ENCODE results near the gene ARL4D.

Gene ARL4D

DNA sequence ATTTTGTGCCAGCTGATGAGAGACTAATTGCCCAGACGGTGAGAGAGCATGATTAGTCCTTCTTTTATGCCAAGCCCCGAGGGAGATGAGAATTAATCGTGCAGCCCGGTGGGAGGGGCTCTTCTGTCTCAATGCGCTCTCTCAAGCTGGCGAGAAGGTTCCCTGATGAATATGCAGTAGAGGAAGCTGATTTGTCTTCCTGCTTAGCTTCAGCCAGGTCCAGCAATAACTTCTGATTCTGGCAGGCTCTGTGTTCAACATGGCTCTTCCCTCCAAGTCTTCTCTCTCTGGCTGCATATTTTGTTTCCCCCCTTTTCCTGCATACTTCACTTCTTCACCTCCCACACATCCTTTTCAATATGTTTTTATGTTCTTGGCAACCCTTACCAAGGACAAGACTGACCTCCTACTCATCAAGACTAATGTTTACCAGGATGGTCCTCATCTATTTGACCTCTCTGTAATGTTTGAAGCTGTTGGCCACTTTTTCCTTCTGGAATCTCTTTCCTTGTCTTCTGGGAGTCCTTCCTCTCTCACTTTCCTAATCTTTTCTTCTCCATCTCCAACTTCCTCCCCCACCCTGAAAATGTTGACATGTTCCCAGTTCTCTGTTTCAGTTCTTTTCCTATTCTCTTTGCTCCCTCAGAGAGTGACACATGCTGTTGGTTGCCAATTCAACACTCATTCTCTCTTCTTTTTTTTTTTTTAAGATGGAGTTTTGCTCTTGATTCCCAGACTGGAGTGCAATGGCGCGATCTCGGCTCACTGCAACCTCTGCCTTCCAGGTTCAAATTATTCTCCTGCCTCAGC, 33.1 kb downstream of the ARL4D start:
- H3K9me3 ChIP-seq (ENCODE audit: control insufficient read depth, insufficient read depth, low read depth, low read length): no peaks in the 10 kb centered on the region
- no peaks in the 10 kb centered on the region for H3K36me3 ChIP-seq (ENCODE audit: control insufficient read depth, insufficient read depth, low read length)
- H3K4me3 ChIP-seq (ENCODE audit: low read depth, low read length): no peak overlapping the region
- no peak overlapping the region for H3K9ac ChIP-seq (ENCODE audit: low read length)
- H3K27me3 ChIP-seq (ENCODE audit: control insufficient read depth, insufficient read depth, low read length): no peaks in the 10 kb centered on the region
- peaks cover 19% of the 10 kb centered on the region for H3K4me1 ChIP-seq (ENCODE audit: control insufficient read depth, insufficient read depth, low read length)
- no peak overlapping the region for H3K27ac ChIP-seq (ENCODE audit: low read depth, low read length)

GRCh38 chr17:43434902-43435319, 36.1 kb downstream of the ARL4D start:
- no peaks in the 10 kb centered on the region for H3K36me3 ChIP-seq (ENCODE audit: control insufficient read depth, insufficient read depth, low read length)
- H3K4me1 ChIP-seq (ENCODE audit: control insufficient read depth, insufficient read depth, low read length): peaks cover 22% of the 10 kb centered on the region
- no peak overlapping the region for H3K4me3 ChIP-seq (ENCODE audit: low read depth, low read length)
- no peak overlapping the region for H3K9ac ChIP-seq (ENCODE audit: low read length)
- no peaks in the 10 kb centered on the region for H3K9me3 ChIP-seq (ENCODE audit: control insufficient read depth, insufficient read depth, low read depth, low read length)
- no peaks in the 10 kb centered on the region for H3K27me3 ChIP-seq (ENCODE audit: control insufficient read depth, insufficient read depth, low read length)
- no peak overlapping the region for H3K27ac ChIP-seq (ENCODE audit: low read depth, low read length)

DNA sequence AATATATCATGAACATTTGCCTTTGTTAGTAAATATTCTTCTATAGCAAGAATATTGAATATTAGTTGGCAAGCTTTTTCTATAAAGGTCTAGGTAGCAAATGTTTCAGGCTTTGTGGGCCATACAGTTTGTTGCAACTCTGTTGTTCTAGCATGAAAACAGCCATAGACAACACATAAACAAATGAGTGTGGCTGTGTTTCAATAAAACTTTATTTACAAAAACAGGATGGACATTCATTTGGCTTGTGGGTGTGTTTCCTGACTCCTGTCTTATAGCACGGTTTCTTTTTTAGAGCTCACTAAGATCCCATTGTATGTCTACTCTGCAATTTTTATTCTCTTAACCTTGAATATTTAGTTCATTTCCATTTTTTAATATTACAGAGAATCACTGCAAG, 39.0 kb downstream of the ARL4D start:
- H3K27me3 ChIP-seq (ENCODE audit: control insufficient read depth, insufficient read depth, low read length): no peaks in the 10 kb centered on the region
- no peaks in the 10 kb centered on the region for H3K36me3 ChIP-seq (ENCODE audit: control insufficient read depth, insufficient read depth, low read length)
- H3K4me3 ChIP-seq (ENCODE audit: low read depth, low read length): no peak overlapping the region
- H3K4me1 ChIP-seq (ENCODE audit: control insufficient read depth, insufficient read depth, low read length): peaks cover 9% of the 10 kb centered on the region
- H3K27ac ChIP-seq (ENCODE audit: low read depth, low read length): no peak overlapping the region
- H3K9ac ChIP-seq (ENCODE audit: low read length): no peak overlapping the region
- H3K9me3 ChIP-seq (ENCODE audit: control insufficient read depth, insufficient read depth, low read depth, low read length): no peaks in the 10 kb centered on the region

- Histone ChIP-seq H3K4me1 (ENCODE audit: control insufficient read depth, insufficient read depth, low read length) (peaks cover 9% of the 10 kb centered on the region), H3K9ac (ENCODE audit: low read length) (no peak overlapping the region), H3K27ac (ENCODE audit: low read depth, low read length) (no peak overlapping the region), H3K27me3 (ENCODE audit: control insufficient read depth, insufficient read depth, low read length) (no peaks in the 10 kb centered on the region), H3K4me3 (ENCODE audit: low read depth, low read length) (no peak overlapping the region), H3K36me3 (ENCODE audit: control insufficient read depth, insufficient read depth, low read length) (no peaks in the 10 kb centered on the region), H3K9me3 (ENCODE audit: control insufficient read depth, insufficient read depth, low read depth, low read length) (no peaks in the 10 kb centered on the region)
Observed at GRCh38 chr17:43438626-43439025, 39.8 kb downstream of the ARL4D start.

DNA sequence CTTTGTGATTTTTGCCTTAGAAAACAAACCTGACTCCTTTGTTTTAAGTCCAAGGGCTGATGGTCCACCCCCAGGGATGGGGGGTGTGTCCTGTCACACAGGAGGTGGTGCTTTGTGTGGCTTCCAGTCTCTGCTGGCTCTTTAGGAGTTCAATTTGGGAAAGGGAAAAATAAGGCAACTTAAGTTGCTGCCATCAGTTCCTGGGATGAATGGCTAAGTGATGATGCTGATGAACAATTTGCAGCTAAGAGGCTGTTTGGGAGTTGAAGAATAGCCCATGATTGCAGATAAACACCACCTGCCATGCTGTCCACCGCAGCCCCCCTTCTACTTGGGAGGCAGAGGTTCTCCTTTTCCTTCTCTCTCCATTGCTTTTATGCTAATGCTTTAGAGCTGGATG, 40.2 kb downstream of the ARL4D start:
- Histone ChIP-seq H3K27ac (ENCODE audit: low read depth, low read length) (no peak overlapping the region), H3K9me3 (ENCODE audit: control insufficient read depth, insufficient read depth, low read depth, low read length) (no peaks in the 10 kb centered on the region), H3K4me3 (ENCODE audit: low read depth, low read length) (no peak overlapping the region), H3K9ac (ENCODE audit: low read length) (no peak overlapping the region), H3K4me1 (ENCODE audit: control insufficient read depth, insufficient read depth, low read length) (peaks cover 9% of the 10 kb centered on the region), H3K27me3 (ENCODE audit: control insufficient read depth, insufficient read depth, low read length) (no peaks in the 10 kb centered on the region), H3K36me3 (ENCODE audit: control insufficient read depth, insufficient read depth, low read length) (no peaks in the 10 kb centered on the region)

- Histone ChIP-seq H3K36me3 (ENCODE audit: control insufficient read depth, insufficient read depth, low read length) (no peaks in the 10 kb centered on the region), H3K4me1 (ENCODE audit: control insufficient read depth, insufficient read depth, low read length) (peaks cover 7% of the 10 kb centered on the region), H3K27me3 (ENCODE audit: control insufficient read depth, insufficient read depth, low read length) (no peaks in the 10 kb centered on the region), H3K27ac (ENCODE audit: low read depth, low read length) (no peak overlapping the region), H3K4me3 (ENCODE audit: low read depth, low read length) (no peak overlapping the region), H3K9ac (ENCODE audit: low read length) (no peak overlapping the region), H3K9me3 (ENCODE audit: control insufficient read depth, insufficient read depth, low read depth, low read length) (no peaks in the 10 kb centered on the region)
Observed at GRCh38 chr17:43442711-43443110, 43.9 kb downstream of the ARL4D start.

DNA sequence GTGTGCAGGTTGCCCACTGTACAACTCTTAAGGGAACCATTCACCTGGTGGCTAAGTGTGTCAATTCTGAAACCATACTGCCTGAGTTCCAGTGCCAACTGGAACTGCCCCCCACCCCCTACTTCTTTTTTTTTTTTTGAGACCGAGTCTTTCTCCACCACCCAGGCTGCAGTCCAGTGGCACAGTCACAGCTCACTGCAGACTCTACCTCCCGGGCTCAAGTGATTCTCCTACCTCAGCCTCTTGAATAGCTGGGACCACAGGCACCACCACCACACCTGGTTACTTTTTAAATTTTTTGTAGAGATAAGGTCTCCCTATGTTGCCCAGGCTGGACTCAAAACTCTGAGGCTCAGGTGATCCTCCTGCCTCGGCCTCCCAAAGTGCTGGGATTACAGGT, 44.6 kb downstream of the ARL4D start:
- Histone ChIP-seq H3K9me3 (ENCODE audit: control insufficient read depth, insufficient read depth, low read depth, low read length) (no peaks in the 10 kb centered on the region), H3K4me1 (ENCODE audit: control insufficient read depth, insufficient read depth, low read length) (peaks cover 7% of the 10 kb centered on the region), H3K27me3 (ENCODE audit: control insufficient read depth, insufficient read depth, low read length) (no peaks in the 10 kb centered on the region), H3K9ac (ENCODE audit: low read length) (no peak overlapping the region), H3K27ac (ENCODE audit: low read depth, low read length) (no peak overlapping the region), H3K4me3 (ENCODE audit: low read depth, low read length) (no peak overlapping the region), H3K36me3 (ENCODE audit: control insufficient read depth, insufficient read depth, low read length) (no peaks in the 10 kb centered on the region)

DNA sequence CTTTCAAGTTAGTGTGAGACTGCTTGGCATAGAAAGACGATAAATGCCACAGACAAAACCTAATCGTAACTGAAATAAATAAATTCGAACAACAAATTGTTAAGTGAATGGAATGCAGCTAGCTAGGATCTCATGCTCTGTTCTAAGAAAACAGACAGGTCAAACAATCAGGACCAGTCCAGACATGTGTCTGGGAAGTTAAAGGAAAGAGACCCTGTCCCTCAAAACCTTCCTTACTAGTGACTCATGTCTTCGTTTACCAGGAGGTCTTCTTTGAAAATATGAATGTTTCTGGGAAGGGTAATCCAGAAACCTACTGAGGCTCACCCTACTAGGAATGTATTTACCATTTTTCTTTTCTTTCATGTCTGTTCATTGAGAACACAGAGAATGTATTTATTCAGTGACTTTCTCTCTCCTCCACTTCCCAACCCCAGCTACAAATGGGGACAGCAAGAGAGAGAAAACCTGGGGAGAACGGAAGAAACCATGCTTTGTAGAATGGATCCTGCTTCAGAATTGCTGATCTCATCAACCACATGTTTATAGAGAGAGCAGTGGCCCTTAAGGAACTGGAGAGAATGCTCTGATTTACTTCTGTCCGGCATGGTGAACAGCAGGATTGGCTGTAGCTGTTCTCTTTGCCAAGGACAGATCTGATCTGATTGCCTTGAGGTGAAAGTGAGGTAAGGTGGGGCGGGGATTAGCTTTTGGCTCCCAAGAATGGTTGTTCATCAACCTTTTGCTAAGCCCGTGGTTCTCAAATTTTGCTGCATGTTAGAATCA, 45.6 kb downstream of the ARL4D start:
- peaks cover 3% of the 10 kb centered on the region; the same call in 1 of the 2 replicates for H3K4me1 ChIP-seq (ENCODE audit: control insufficient read depth, insufficient read depth, low read length)
- H3K36me3 ChIP-seq (ENCODE audit: control insufficient read depth, insufficient read depth, low read length): no peaks in the 10 kb centered on the region
- H3K27me3 ChIP-seq (ENCODE audit: control insufficient read depth, insufficient read depth, low read length): no peaks in the 10 kb centered on the region
- H3K9me3 ChIP-seq (ENCODE audit: control insufficient read depth, insufficient read depth, low read depth, low read length): no peaks in the 10 kb centered on the region
- no peak overlapping the region for H3K27ac ChIP-seq (ENCODE audit: low read depth, low read length)
- H3K4me3 ChIP-seq (ENCODE audit: low read depth, low read length): no peak overlapping the region
- H3K9ac ChIP-seq (ENCODE audit: low read length): no peak overlapping the region

GRCh38 chr17:43445009-43445589, 46.3 kb downstream of the ARL4D start:
- H3K36me3 ChIP-seq (ENCODE audit: control insufficient read depth, insufficient read depth, low read length): no peaks in the 10 kb centered on the region
- no peaks in the 10 kb centered on the region for H3K27me3 ChIP-seq (ENCODE audit: control insufficient read depth, insufficient read depth, low read length)
- H3K9ac ChIP-seq (ENCODE audit: low read length): no peak overlapping the region
- H3K27ac ChIP-seq (ENCODE audit: low read depth, low read length): no peak overlapping the region
- H3K4me1 ChIP-seq (ENCODE audit: control insufficient read depth, insufficient read depth, low read length): peaks cover 3% of the 10 kb centered on the region; the same call in 1 of the 2 replicates
- no peaks in the 10 kb centered on the region for H3K9me3 ChIP-seq (ENCODE audit: control insufficient read depth, insufficient read depth, low read depth, low read length)
- H3K4me3 ChIP-seq (ENCODE audit: low read depth, low read length): no peak overlapping the region

- Histone ChIP-seq H3K27me3 (ENCODE audit: control insufficient read depth, insufficient read depth, low read length) (no peaks in the 10 kb centered on the region), H3K9ac (ENCODE audit: low read length) (no peak overlapping the region), H3K4me3 (ENCODE audit: low read depth, low read length) (no peak overlapping the region), H3K4me1 (ENCODE audit: control insufficient read depth, insufficient read depth, low read length) (peaks cover 3% of the 10 kb centered on the region; the same call in 1 of the 2 replicates), H3K9me3 (ENCODE audit: control insufficient read depth, insufficient read depth, low read depth, low read length) (no peaks in the 10 kb centered on the region; the same call in 1 of the 2 replicates), H3K27ac (ENCODE audit: low read depth, low read length) (no peak overlapping the region), H3K36me3 (ENCODE audit: control insufficient read depth, insufficient read depth, low read length) (no peaks in the 10 kb centered on the region)
Observed at GRCh38 chr17:43446773-43447172, 48.0 kb downstream of the ARL4D start.
